ENCODE results near the gene RBFA.

GRCh38 chr18:80035997-80036396, 1.8 kb downstream of the RBFA start:
- TF ChIP-seq RAD21 (IDR thresholded peaks at IDR 0.05; ENCODE audit: low read length) (no peak), NFIC (IDR thresholded peaks at IDR 0.05; ENCODE audit: borderline replicate concordance) (no peak), CTCF (IDR thresholded peaks at IDR 0.05) (no peak), NRF1 (IDR thresholded peaks at IDR 0.05; ENCODE audit: low read depth, low read length) (no peak), POLR2AphosphoS5 (IDR thresholded peaks at IDR 0.05; ENCODE audit: low read depth, low read length) (no peak), SIN3A (IDR thresholded peaks at IDR 0.05; ENCODE audit: borderline replicate concordance, low read depth, low read length) (no peak), EP300 (IDR thresholded peaks at IDR 0.05; ENCODE audit: borderline replicate concordance in 1 of 2, low read depth in 1 of 2, low read length in 1 of 2) (no peak), FOXM1 (IDR thresholded peaks at IDR 0.05; ENCODE audit: low read depth) (no peak)
